Dedifferentiated amniotic fluid mesenchymal stem cell (primary cell): Measurements from ENCODE around the gene C14orf180.

Source experiments
- DNase-seq: peaks from one replicate; pipeline ENCODE4 v3.0.0-alpha.2; 2016; ENCODE audit errors: extremely low spot score

Gene C14orf180

DNA sequence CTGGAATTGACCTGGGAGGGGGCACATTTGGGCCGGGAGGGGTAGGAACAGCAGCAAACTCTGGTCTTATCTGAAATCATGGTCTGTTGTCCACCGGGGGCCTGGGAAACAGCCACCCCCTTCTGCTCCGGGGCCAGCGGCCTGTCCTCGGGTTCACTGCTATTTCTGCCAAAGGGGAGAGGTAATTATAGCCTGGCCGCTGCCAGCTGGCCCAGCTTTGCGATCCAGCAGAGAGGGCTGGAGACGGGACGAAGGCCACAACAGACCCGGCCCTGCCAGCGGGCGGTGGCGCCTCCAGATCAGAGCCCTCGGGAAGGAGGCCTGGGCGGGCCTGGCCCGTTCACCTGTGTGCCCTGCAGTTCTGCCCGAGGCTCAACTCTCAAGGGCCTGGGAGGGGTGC, at the start of gene C14orf180:
TSS of gene C14orf180 (plus strand) at position 258 of the 400 bp plus-strand sequence. CDS start 6,667 bp downstream, outside the sequence.
- no peak for DNase-seq

DNA sequence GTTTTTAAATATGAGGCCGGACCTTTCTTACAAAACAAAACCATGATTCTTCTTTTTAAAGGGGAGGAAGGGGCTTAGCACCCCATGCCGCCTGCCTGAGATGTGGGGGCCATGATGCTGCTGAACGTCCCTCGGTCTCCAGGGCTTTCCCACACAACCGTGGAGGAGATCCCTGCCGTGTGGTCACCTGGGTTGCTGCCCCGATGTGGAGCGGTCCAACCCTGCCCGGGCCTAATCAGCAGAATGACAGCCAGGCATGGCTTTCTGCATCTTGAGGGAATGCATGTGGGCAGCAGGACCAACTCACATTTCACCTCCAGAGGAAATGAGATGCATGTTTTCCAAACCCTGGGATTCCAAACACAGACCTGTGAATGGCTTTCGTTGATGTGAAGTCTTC, 48.9 kb upstream of the C14orf180 start:
- no peak for DNase-seq

DNA sequence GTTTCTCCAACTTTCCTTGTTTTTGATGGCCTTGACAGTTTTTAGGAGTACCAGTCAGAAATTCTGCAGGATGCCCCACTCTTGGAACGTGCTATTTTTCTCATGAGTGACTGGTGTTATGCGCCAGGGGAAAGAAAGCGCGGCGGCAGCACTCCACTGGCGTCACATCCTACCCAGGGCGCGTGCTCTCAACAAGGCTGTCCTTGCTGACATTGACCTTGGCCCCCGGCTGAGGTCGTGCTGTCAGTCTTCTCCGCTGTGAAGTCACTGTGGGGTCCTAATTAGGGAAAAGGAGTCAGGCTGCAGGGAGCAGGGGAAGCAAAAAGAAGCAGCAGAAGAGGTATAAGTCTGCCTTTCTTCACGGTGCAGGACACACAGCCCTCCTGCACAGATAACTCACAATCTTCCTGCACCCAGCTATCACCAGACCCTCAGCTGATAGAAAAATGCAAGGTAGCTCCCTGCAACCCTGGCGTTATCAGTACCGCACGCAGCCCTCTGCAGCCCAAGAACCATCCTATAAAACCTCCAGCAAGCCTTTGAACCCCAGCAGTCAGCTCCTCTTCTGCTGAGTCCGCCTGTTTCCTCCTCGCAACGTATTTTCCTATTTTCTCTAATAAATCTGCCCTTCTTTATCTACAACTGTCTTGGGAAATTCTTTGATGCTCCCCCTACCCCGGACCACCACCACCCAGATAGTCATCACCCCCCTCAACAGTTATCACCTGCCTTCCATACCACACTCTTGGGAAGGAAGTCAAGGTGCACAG, 48.0 kb upstream of the C14orf180 start:
- no peak for DNase-seq

DNA sequence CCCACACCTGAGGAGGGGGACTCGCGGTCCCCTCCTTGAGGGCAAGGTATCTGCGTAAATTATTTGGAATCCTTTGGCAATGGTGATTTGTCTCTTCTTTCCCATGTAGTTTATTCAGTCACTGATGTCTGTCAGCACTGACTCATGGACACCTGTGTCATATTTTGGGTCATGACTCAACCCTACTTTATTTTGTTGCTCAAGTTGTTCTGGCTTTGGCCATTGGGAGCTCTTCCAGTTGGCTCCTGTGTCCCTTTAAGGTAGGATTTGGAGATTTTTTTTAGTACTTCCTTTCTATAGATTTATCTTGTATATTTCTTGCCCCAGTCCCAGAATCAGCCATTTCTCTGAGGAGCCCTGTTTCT, 47.4 kb upstream of the C14orf180 start:
- no peak for DNase-seq

DNA sequence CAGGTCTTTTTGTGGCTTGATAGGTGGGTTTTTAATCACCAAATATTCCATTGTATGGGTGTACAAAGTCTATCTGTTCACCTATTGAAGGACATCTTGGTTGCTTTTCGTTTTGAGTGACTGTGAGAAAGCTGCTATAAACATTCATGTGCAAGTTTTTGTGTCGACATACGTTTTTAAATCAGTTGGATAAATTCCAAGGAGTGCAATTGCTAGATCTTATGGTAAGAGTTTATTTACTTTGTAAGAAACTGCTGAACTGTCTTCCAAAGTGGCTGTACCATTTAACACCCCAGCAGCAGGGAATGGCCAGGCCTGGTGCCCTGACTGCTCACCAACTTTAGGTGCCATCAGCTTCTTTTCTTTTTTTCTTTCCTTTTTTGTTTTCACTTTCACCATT, 45.5 kb upstream of the C14orf180 start:
- no peak for DNase-seq

DNA sequence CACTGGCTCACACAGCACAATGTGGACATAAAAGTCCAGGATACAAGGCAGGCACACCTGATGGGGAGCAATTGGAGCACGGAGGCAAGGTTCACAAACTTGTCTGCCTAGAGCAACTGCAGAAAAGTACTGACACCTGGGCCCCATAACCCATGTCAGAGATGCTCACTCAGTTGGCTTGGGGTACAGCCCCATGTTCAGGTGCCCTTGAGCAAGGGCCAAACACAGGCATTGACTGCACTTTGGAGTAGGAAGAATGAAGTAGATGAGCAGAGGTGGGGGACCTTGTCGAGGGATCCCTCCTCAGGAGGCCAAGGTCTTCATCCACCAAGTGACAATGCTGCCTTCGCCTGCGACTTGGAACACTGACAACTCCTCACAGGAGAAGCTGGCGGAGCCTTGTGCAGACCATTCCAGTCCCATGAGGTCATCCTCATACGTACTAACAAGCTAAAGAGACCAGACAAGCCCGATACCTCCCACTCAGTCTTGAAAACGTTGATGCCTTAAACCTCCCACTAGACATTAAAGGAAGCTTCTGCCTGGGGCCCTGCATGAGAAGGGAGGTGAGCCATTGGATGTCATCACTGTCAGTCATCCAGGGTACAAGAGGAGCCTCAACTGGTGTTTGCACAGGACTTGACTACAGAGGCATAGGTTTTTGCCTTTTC, 42.5 kb upstream of the C14orf180 start:
- no peak for DNase-seq

DNA sequence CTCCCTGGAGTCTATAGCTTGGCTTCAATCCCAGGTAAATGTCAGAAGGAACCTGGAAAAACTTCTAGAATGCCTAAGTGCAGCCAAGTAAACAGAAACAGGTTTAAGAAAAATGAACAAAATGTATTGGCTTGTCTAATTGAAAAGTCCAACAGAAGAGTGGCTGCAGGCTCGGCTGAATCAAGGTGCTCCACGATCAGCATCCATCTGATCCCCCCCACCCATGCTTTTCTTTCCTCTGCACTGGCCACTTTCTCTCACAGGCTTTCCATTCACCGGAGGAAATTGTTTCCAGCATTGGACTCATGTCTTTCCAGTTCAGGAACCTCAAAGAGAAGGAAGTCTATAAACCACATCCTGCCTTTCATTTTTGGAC, 42.0 kb upstream of the C14orf180 start:
- DNase-seq = no peak

DNA sequence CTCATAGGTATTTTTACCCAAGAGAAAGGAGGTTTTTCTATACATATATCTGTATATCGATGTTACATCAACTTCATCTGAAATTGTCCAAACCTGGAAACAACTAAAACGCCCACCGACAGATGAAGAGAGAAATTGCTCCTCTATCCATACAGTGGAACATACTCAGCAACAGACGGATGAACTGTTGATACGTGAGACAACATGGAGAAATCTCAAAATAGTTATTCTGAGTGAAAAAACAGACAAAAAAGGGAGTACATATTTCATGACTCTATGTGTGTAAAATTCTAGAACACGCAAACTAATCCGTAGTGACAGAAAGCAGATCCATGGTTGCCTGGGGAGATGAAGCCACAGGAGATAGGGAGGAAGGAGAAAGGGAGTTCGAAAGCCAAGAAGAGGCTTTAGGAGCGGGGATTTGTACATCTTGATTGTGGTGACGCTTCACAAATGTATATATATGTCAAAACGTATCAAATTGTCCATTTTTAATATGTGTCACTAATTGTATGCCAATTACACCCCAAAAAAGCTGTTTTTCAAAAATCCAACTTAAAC, 37.6 kb upstream of the C14orf180 start:
- no peak for DNase-seq

DNA sequence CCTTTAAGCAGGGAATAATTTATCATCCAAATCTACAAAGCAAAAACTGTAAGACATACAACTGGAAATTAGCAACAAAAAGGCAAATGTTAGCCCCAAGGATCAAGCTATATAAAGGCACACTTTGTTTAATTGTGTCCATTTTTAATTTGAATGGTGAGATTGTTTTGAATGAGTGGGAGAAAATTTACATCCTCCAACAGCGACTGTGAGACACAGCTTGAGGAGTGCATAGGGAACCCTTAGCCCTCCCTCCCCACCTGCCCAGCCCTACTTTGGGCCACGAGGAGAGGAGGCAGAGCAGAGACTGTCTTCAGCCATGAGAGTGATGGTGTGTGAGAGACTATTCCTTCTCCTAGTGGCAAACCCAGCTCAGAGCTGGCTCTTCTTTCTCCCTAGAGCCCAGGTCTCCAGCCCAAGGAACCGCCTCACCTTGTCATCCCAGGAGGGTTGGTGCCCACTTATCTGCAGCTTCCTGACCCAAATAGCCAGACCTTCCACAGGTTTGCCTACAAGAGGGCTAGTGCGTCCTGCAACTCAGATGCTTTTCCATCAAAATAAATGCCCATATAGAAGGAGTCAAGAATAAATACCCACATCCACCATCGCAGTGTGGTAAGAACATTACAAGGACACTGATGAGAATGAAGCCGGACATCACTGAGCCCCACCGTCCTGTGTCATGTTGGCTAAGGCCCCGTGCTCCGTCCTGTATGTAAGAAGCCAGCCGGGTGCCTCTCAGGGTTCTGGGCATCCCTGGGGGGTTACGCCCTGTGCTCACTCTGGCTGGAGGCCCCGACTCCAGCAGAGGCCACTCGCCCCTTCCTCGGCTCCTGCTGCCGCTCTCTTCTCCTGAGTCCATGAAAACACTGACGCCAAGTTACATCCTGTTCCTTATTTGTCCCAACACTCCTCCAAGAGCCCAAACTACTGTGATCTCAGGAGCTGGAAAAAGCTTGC, 36.4 kb upstream of the C14orf180 start:
- DNase-seq = no peak

DNA sequence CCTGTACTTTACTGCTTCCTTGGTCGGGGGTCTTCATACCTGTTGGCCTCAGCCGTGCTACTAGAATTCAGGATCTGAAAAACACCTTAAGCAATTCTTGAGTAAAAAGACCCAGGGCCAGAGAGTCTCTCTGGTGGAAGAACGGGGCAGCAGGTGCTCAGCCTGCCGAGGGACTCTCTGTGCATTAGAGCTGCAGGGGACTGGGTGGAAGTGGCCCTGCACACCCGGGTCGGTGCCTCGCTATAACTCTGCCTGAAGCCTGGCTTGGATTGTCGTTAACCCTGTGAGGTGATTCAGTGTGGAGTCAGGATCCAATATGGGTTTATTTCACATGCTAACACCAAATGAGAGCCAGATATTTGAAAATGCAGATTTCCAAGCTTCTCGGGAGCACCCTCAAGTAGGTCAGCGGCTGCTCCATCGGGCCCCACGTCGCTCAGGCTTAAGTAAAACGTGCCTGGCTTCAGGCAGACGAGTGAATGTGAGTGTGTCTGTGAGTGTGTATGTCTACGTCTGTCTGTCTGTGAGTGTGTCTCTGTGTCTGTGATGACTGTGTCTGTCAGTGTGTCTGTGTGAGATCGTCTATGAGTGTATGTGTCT, 35.1 kb upstream of the C14orf180 start:
- no peak for DNase-seq

DNA sequence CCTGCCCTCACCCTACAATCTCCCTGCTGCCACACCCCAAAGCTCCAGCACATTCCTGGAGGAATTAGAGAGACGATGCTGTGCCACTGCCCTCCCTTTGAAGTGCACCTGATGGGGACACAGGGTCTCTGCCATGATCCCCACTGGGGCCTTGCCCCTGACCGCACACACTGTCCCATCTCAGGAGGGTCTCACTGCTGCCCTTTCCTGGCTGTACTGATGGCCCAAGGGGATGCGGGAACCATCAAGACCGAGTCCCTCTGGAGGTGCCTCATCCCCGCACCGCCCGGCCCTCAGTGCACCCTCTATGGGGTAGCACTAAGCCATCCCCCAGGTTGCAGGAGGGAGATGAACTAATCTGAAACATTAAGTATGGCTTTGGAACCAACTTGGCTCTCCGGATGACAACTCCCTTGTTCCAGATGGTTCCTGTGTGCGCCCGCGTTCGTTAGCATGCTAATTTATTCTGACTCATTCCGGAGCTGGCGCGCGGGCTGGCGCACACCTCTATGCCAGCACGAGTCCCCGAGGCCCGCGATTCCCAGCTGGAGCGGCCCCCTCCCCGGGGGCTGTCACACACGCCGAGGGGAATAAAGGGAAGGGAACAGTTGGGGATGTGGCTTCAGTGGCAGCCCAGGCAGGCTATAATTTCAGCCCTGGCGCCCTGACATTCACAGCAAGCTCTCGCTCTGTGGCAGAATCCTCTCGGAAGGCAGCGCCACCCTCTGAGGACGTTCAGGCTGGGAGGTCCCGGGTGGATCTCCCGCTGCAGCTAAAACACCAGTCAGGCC, 34.2 kb upstream of the C14orf180 start:
- DNase-seq = no peak

DNA sequence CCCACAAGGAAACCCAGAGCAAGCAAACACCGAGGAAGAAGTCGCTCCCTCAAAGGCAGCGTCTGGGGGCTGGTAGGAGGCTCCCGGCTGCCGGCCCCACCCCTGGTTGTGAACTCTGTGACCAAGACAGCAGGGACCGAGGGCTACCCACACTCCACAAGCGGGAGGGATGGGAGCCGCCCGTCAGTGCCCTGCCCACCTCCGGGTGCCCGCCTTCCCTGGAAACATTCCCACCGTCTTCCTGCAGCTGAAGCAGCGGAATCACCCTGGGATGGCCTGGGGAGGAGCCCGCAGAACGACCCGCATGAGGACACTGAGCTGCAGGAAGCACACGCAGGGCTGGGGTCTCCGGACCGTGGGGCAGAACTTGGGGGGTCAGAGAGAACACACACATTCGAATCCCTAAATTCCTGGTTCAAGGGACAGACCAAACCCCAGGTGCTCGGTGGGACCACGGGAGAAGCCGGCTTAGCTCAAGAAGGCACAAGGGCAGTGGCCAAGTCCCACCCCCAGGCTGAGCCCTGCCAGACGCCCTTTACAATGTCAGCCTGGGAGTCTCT, 33.5 kb upstream of the C14orf180 start:
- no peak for DNase-seq

DNA sequence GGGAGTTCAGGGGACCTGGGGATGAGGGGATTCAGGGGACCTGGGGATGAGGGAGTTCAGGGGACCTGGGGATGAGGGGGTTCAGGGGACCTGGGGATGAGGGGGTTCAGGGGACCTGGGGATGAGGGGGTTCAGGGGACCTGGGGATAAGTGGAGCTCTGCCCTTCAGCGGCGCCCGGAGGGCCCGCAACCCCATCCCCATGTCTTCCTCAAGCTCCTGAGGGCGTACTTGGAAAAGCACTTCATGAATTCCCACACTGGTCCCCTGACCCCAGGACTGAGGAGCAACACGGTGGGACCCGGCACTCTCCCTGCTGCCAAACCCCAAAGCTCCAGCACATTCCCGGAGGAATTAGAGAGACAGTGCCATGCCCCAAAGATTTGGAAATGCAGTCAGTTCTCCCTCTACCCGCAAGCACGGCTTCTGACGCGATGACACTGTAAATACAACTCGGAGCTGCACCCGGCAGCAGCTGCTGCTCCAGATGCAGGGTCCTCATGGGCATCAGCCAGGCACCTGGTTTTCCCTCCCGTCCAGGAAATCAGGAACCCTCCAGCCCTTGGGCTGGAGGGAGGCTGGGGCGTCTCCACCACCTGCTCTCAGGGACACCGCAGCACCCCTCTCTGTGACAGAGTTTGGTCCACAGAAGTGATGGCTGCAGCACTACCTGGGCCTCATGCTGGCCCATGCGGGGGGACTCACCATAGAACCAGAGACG, 32.8 kb upstream of the C14orf180 start:
- DNase-seq = no peak

DNA sequence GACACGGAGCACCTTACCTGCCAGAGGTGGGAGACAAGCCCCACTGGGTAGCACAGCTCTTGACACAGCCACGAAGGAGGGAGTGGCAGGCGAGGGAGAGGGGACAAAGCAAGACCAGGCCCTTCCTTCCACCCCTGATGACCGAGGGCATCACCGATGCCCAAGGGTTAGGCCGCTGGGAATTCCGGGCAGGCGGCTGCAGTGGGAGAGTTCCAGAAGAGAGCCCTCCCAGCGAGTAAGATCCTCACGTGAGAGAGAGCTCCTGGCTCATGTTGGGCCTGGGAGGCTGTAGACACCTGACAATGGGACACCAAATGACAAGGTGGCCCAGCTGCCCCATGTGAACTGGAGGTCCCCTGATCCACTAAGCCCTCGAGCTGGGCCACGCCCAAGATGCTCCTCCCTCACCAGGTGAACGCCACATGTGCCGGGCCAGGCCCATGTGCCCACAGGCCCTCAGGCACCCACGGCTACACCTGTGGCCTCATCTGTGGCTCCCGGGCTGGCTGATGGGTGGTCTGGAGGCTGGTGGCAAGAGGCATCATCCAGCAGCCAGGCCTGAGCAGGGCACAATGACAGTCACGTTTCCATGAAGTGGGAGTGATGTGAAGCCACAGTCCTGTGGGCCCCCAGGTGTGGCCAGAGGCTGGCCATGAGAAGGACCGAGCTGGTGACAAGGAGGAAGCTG, 32.1 kb upstream of the C14orf180 start:
- DNase-seq = no peak

DNA sequence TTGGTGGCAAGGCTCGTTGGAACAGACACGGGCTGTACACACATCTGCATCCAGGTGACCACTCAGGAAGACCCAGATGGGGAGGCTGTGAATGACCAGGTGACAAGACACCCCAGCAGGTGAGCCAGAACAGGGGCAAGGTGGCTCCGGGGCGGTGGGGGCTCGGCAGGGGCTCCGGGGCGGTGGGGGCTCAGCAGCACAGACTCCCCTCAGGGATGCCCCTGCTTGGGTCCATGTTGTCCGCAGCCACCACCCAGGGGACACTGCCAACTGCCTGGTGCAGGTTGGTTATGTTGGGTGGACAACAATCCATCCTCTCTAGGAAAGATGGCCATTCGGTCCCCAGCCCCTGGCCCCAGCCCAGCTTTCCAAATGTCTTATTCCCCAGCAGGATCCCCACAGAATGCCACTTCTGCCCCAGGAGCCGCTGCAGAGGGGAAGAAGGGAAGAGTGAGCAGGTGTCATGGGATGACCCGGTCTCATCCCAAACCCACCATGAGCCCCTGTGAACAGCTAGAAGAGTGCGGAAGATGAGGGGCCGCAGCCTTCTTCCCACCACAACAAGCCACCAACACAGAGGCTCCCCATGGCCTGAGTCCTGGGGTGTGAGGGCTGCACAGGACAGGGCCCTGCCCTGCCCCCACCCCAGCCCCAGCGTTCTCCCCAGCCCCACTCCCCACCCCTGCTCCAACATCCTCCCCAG, 31.4 kb upstream of the C14orf180 start:
- no peak for DNase-seq

DNA sequence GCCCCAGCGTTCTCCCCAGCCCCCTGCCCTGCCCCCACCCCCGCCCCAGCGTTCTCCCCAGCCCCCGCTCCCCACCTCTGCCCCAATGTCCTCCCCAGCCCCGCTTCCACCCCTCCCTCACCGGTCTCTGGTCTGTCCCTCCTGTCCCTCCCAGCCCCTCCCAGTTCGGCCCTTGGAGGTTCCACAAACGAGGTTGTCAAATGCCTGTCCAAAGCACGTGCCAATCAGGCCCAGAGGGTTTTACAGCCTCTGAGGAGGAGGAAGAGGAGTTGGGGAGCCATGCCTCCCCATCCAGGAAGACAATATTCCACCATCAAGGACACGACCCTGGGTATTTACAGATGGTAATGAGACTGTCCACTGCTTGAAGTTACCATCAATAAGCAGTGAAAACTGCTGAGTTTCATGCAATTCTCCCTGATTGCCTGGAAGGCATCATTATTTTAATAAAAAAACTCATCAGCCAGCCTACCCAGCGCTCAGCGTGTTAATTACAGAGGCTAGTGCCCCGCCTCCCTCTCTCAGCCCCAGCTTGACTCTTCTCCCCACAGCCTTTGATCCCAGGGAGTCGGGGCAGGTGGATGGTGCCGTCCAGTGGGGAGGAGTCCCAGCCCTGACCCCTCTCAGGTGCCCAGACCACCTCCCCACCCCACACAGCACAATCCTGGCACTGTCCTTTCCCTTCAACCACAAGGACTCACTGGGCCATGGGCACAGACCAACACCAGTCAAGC, 30.6 kb upstream of the C14orf180 start:
- DNase-seq = no peak

DNA sequence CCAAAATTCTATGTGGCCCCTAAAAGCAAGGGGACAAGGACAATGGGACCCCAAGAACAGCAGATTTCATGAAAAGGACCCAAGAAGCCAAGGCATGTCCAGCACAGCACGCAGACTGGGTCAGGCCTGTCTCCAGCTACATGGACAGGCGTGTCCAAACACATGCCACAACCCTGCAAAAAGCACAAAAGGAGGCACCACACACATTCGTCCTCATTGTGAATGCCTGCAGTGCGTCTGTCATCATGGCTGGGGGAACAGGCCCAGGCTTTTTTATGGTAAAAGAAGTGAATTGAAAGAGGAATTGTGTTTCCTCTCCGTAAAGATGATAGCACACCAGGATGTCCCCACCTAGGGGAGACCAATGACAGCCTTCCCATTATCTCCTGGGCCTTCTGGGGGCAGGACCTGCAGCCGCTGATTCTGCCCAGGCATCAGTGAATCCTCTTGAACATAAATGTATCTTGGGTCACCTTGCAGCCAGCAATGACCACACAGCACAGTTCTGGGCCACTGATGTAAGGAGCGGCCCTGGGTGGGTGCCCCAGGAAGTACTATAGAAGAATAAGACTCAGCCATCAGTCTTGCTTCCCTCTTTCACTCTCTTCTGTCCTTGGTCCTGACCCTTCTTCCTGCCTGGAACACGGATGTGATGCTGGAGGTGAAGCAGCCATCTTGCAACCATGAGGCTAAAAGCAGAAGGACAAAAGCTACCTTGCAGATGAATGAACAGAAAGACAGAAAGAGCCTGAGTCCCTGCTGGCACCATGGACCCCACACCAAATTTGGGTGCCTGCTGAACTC, 29.8 kb upstream of the C14orf180 start:
- DNase-seq = no peak
